ENCODE measurements around the gene PHTF2.

- TF ChIP-seq POLR2AphosphoS5 (IDR thresholded peaks at IDR 0.05) (no peak), CTCF (IDR thresholded peaks at IDR 0.05) (no peak), EP300 (IDR thresholded peaks at IDR 0.05; ENCODE audit: low read depth) (no peak)
Measured at GRCh38 chr7:77923419-77923818, 124.8 kb downstream of the PHTF2 start.

Measured in transverse colon (tissue), 4 donors.